Stimulated activated naive CD8-positive, alpha-beta T cell treated with anti-CD3 and anti-CD28 coated beads, Interleukin-15, amount 100 ng/mL, for 72 hours (primary cell): ENCODE data around the gene JMJD1C.

Experiments used
- ATAC-seq: fragments of 150-1000 bp; cut with Tn5 transposase; 2 replicates; pipeline ENCODE4 v1.10.0; 2021; ENCODE audit warnings: mild to moderate bottlenecking, moderate library complexity
- DNase-seq, 2 donors: peaks; one replicate each; pipeline ENCODE4 v3.0.0; 2021 to 2022
- H3K27ac Mint-ChIP-seq, 2 donors: one replicate each; pipeline ENCODE4 v1.8.0; 2022; ENCODE audit warnings: mild to moderate bottlenecking in 2 of 2, mixed read lengths in 2 of 2, moderate library complexity in 2 of 2
- H3K27me3 Mint-ChIP-seq: one replicate; pipeline ENCODE4 v1.8.0; 2022; ENCODE audit warnings: mixed read lengths
- H3K4me1 Mint-ChIP-seq: one replicate; pipeline ENCODE4 v1.8.0; 2022; ENCODE audit warnings: mild to moderate bottlenecking, mixed read lengths
- H3K4me3 Mint-ChIP-seq, 2 donors: one replicate each; pipeline ENCODE4 v1.8.0; 2022; ENCODE audit warnings: mild to moderate bottlenecking in 2 of 2, mixed read lengths in 2 of 2, moderate library complexity in 1 of 2
- H3K9me3 Mint-ChIP-seq, 2 donors: one replicate each; pipeline ENCODE4 v1.8.0; 2022; ENCODE audit warnings: mixed read lengths in 2 of 2

JMJD1C gene

DNA sequence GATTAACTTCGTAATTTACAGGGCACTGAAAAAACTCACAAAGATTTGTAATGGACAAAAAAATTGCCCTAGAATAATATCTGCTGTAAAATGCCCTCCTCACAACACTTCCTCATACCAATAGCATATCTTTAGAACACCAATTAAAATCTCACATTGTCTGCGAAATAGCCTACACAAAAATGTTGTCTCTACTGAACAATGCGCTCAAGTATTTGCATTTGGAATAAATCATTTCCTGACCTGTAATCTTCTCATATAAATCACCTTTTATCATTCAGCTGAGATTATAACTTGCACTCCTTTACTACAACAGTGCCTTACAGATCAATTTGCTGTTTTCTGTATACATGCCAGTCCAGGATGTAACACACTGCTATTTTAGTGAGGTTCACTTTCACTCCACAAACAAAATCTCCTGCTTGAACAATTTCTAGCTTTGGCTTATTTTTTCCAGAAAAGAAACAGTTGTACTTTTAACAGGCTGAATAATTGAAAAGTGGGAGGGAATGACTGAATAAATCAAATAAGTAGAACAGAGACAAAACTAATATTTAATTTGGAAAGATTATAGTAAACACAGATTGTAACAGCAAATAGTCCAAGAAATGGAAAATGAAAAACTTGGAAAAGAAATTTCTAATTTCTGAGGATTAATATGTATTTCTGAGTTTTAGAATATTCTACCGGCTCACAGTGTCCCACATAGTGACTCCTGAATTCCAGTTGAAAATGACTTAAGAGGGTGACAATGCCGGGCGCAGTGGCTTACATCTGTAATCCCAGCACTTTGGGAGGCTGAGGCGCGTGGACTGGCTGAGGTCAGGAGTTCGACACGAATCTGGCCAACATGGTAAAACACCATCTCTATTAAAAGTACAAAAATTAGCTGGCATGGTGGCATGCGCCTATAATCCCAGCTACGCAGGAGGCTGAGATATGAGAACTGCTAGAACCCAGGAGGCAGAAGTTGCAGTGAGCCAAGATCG lies 30.6 kb downstream of the JMJD1C start:
- DNase-seq, result no peak
- H3K9me3 Mint-ChIP-seq, result no peaks in the 10 kb centered on the region
- H3K27me3 Mint-ChIP-seq, result no peaks in the 10 kb centered on the region
- H3K4me1 Mint-ChIP-seq, result peaks cover 19% of the 10 kb centered on the region
- no peak for ATAC-seq
- no peak overlapping the region for H3K27ac Mint-ChIP-seq
- no peak overlapping the region for H3K4me3 Mint-ChIP-seq

- peak; percentile 86 for ATAC-seq
- H3K4me3 Mint-ChIP-seq, result no peak overlapping the region
- no peaks in the 10 kb centered on the region for H3K9me3 Mint-ChIP-seq
- H3K27me3 Mint-ChIP-seq, result no peaks in the 10 kb centered on the region
- H3K4me1 Mint-ChIP-seq, result peaks cover 27% of the 10 kb centered on the region
- DNase-seq, result peak in 1 of 2 donors; percentile 30
- H3K27ac Mint-ChIP-seq, result peak overlapping the region; percentile 34 to 64
These were observed 33.6 kb downstream of the JMJD1C start for GRCh38 chr10:63431962-63432797.

DNA sequence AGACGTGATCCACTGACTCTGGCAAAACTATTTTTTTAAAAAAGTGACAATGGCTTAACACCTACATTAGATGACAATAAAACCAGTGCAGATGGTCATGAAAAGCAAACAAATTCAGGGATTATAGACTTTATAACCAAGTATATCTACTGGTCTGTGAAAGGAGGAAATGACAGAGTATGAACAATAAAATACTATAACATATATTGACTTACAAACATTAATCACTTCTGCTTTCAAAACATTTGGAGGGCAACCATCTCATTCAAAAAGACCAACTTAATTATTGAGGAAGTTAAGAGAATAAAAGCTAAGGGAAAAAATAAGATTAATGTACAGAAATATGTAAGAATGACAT lies 34.8 kb downstream of the JMJD1C start:
- Mint-ChIP-seq H3K27me3 (no peaks in the 10 kb centered on the region), H3K9me3 (no peaks in the 10 kb centered on the region), H3K4me1 (peaks cover 27% of the 10 kb centered on the region), H3K4me3 (no peak overlapping the region), H3K27ac (no peak overlapping the region)
- ATAC-seq (no peak), DNase-seq (no peak)

- Mint-ChIP-seq H3K4me1 (peaks cover 27% of the 10 kb centered on the region), H3K27ac (peak overlapping the region in 1 of 2 donors; percentile 47), H3K27me3 (no peaks in the 10 kb centered on the region), H3K9me3 (no peaks in the 10 kb centered on the region), H3K4me3 (no peak overlapping the region)
- DNase-seq (no peak), ATAC-seq (no peak)
These were observed 35.4 kb downstream of the JMJD1C start for GRCh38 chr10:63430091-63430998.

GRCh38 chr10:63429281-63429680 lies 36.5 kb downstream of the JMJD1C start:
- Mint-ChIP-seq H3K4me1 (peaks cover 27% of the 10 kb centered on the region), H3K4me3 (no peak overlapping the region), H3K27ac (peak overlapping the region in 1 of 2 donors; percentile 10), H3K27me3 (no peaks in the 10 kb centered on the region), H3K9me3 (no peaks in the 10 kb centered on the region)
- ATAC-seq (no peak), DNase-seq (no peak)

DNA sequence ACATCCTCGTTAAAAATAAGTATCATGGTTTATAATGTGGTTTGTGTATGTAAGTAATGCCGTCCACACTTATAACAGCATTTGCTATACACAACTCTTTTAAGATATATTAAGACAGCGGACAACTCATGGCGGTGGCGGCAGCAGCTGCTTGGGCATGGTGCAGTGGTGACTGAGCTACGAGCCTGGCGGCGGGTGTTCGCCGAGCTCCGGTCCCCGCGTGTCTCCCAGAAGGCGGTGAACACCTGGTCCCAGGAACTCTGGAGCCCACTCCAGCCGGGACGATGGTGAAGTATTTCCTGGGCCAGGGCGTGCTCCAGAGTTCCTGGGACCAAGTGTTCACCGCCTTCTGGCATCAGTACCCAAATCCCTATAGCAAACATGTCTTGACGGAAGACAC lies 38.8 kb downstream of the JMJD1C start:
- peaks cover 28% of the 10 kb centered on the region for H3K4me1 Mint-ChIP-seq
- peak overlapping the region in 1 of 2 donors; percentile 71 for H3K27ac Mint-ChIP-seq
- H3K9me3 Mint-ChIP-seq, result no peaks in the 10 kb centered on the region
- H3K4me3 Mint-ChIP-seq, result no peak overlapping the region
- H3K27me3 Mint-ChIP-seq, result no peaks in the 10 kb centered on the region
- no peak for DNase-seq
- ATAC-seq, result no peak

- Mint-ChIP-seq H3K9me3 (no peaks in the 10 kb centered on the region), H3K27me3 (no peaks in the 10 kb centered on the region), H3K4me1 (peaks cover 28% of the 10 kb centered on the region), H3K4me3 (no peak overlapping the region), H3K27ac (no peak overlapping the region)
- no peak for ATAC-seq
- DNase-seq, result no peak
These were observed 40.3 kb downstream of the JMJD1C start for GRCh38 chr10:63425512-63425911.

GRCh38 chr10:63424576-63424975 lies 41.2 kb downstream of the JMJD1C start:
- Mint-ChIP-seq H3K27ac (no peak overlapping the region), H3K4me1 (peaks cover 31% of the 10 kb centered on the region), H3K27me3 (no peaks in the 10 kb centered on the region), H3K4me3 (no peak overlapping the region), H3K9me3 (no peaks in the 10 kb centered on the region)
- ATAC-seq (no peak), DNase-seq (no peak)

DNA sequence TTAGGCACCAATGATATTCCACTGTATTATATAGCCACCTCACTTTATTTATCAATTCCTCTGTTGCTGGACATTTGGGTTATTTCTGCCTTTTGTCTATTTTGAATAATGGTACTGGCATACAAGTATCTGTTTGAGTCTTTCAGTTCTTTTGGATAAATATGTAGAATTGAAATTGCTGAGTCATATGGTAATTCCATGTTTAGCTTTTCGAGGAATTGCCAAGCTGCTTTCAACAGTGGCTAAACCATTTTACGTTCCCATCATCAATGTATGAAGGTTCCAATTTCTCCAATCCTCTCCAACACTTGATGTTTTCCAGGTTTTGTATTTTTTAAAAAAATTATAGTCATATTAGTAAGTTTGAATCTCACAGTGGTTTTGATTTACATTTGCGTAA lies 42.3 kb downstream of the JMJD1C start:
- ATAC-seq, result no peak
- H3K27ac Mint-ChIP-seq, result no peak overlapping the region
- H3K27me3 Mint-ChIP-seq, result no peaks in the 10 kb centered on the region

DNA sequence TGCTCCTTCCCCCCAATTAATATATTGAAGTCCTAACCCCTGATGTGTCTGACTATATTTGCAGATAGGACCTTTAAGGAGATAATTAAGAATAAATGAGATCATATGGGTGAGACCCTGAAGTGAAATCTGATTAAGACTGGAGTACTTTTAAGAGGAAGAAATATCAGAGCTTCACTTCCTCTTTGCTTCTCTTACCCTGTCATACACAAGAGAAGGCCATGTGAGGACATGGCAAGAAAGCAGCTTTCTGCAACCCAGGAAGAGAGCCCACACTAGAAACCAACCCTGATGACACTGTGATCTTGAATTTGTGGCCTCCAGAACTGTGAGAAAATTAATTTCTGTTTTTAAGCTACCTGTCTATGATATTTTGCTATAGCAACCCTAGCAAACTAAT lies 44.2 kb downstream of the JMJD1C start:
- Mint-ChIP-seq H3K4me1 (peaks cover 28% of the 10 kb centered on the region), H3K27ac (peak overlapping the region; percentile 77 to 89), H3K4me3 (peak overlapping the region; percentile 45 to 51), H3K27me3 (no peaks in the 10 kb centered on the region), H3K9me3 (no peaks in the 10 kb centered on the region)
- ATAC-seq (peak; percentile 87), DNase-seq (no peak)

More for the DNA sequence above, 42.3 kb downstream of the JMJD1C start:
- DNase-seq, result no peak
- Mint-ChIP-seq H3K9me3 (no peaks in the 10 kb centered on the region), H3K4me3 (no peak overlapping the region), H3K4me1 (peaks cover 23% of the 10 kb centered on the region)

GRCh38 chr10:63416376-63416775 lies 49.4 kb downstream of the JMJD1C start:
- Mint-ChIP-seq H3K4me1 (peaks cover 24% of the 10 kb centered on the region), H3K9me3 (no peaks in the 10 kb centered on the region)
- DNase-seq, result no peak

DNA sequence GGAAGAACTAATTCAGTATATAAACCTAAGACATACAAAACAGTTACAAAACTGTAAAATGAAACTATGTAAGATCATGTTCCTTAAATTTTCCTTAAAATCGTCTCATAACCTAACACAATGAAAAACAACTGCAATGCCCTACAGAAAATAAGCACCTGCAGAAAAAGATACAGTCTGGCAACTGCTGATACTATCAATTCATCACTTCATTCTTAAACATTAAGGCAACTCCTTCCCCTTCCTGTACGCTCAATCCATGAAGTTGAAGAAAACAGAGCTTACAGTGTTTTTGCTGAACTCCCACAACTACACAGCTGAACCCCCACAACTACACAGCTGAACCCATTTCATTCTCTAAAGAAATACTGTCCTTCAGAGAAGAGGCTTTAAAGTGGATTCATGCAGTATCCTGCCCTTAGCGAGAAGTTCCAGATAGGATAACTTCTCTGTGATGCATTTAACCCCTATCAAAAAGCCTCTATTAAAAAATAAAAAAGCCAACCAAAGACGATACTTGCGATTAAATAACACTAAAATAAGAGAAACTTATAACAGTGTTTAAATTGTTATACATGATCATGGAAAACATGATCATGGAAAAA lies 50.0 kb downstream of the JMJD1C start:
- H3K4me1 Mint-ChIP-seq, result peaks cover 20% of the 10 kb centered on the region
- H3K9me3 Mint-ChIP-seq, result no peaks in the 10 kb centered on the region
- peak overlapping the region in 1 of 2 donors; percentile 68 for H3K27ac Mint-ChIP-seq
- H3K27me3 Mint-ChIP-seq, result no peaks in the 10 kb centered on the region
- no peak overlapping the region for H3K4me3 Mint-ChIP-seq
- no peak for ATAC-seq
- DNase-seq, result no peak

More at GRCh38 chr10:63416376-63416775, 49.4 kb downstream of the JMJD1C start:
- H3K4me3 Mint-ChIP-seq, result no peak overlapping the region
- H3K27ac Mint-ChIP-seq, result no peak overlapping the region
- no peak for ATAC-seq
- no peaks in the 10 kb centered on the region for H3K27me3 Mint-ChIP-seq

DNA sequence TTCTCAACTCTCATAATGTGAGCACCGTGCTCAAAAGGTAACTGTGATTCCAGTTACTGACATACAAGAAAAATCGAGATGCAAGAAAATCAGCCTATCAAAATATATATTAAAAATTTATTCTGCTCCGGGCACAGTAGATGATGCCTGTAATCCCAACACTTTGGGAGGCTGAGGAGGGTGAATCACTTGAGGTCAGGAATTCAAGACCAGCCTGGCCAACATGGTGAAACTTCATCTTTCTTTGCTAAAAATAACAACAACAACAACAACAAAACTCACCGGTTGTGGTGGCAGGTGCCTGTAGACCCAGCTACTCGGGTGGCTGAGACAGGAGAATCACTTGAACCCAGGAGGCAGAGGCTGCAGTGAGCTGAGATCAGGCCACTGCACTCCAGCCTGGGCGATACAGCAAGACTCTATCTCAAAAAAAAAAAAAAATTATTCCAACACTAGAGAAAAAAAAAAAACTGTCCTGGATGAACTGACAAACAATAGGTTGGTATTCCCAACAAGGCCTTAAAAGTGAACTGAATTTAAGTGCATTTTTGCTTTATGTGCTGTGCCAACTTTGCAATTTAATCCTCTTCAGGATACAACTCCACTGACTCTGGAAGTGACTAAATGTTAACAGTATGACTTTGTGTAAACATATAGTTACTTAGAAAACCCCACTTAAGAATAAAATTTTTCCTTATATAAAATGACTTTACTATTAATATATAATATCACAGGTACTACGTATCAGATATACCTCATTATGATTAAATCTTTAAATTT lies 51.1 kb downstream of the JMJD1C start:
- Mint-ChIP-seq H3K4me1 (peaks cover 20% of the 10 kb centered on the region), H3K27me3 (no peaks in the 10 kb centered on the region), H3K9me3 (no peaks in the 10 kb centered on the region), H3K4me3 (no peak overlapping the region), H3K27ac (no peak overlapping the region)
- no peak for ATAC-seq
- DNase-seq, result no peak

- Mint-ChIP-seq H3K27me3 (no peaks in the 10 kb centered on the region), H3K9me3 (no peaks in the 10 kb centered on the region), H3K4me1 (peaks cover 31% of the 10 kb centered on the region), H3K4me3 (no peak overlapping the region), H3K27ac (no peak overlapping the region)
- ATAC-seq (no peak), DNase-seq (no peak)
These were observed 52.3 kb downstream of the JMJD1C start for GRCh38 chr10:63413429-63413828.
